Aorta (tissue), 5 donors: ENCODE data around the gene ANO4. TPM values are rescaled to one million over a fixed set of nuclear protein-coding genes. Genes with fewer than 3 reads are reported as not detected.
"Not testable (repeated sequence)": the region's sequence is repeated elsewhere in the genome, so short reads cannot be mapped to it uniquely, and the experiment has no call there.

Experiments
- ATAC-seq: fragments of 200-7000 bp; cut with Tn5 transposase; one replicate; pipeline ENCODE4 v1.9.1; 2022; ENCODE audit warnings: moderate library complexity; ENCODE audit not compliant: low FRiP score
- DNase-seq, 2 donors: peaks; one replicate each; pipeline ENCODE4 v3.0.0-alpha.2; 2020
- H3K27ac ChIP-seq, 2 donors: one replicate each; pipeline ENCODE4 v1.5.1; 2013; ENCODE audit warnings: low read length in 2 of 2, mild to moderate bottlenecking in 2 of 2, moderate library complexity in 2 of 2, control low read depth in 1 of 2, inconsistent platforms in 1 of 2, low read depth in 1 of 2
- H3K27me3 ChIP-seq, 2 donors: one replicate each; pipeline ENCODE4 v1.6.1; 2013; ENCODE audit warnings: control low read depth in 1 of 2, low read length in 1 of 2, mild to moderate bottlenecking in 1 of 2, moderate library complexity in 1 of 2; ENCODE audit not compliant: insufficient read depth in 2 of 2, control insufficient read depth in 1 of 2
- H3K36me3 ChIP-seq, 2 donors: one replicate each; pipeline ENCODE4 v1.6.1; 2013; ENCODE audit warnings: control low read depth in 1 of 2, low read length in 1 of 2, mild to moderate bottlenecking in 1 of 2; ENCODE audit not compliant: insufficient read depth in 2 of 2, control insufficient read depth in 1 of 2
- H3K4me1 ChIP-seq, 2 donors: one replicate each; pipeline ENCODE4 v1.6.1; 2013; ENCODE audit warnings: low read length in 2 of 2, control low read depth in 1 of 2, mild to moderate bottlenecking in 1 of 2, moderate library complexity in 1 of 2; ENCODE audit not compliant: insufficient read depth in 2 of 2, control insufficient read depth in 1 of 2
- H3K4me3 ChIP-seq, 2 donors: one replicate each; pipeline ENCODE4 v1.5.1; 2013; ENCODE audit warnings: low read length in 2 of 2, control low read depth in 1 of 2, mild to moderate bottlenecking in 1 of 2
- H3K9me3 ChIP-seq: one replicate; pipeline ENCODE4 v1.6.1; 2013; ENCODE audit warnings: mild to moderate bottlenecking, low read length; ENCODE audit not compliant: control insufficient read depth
- WGBS, 2 donors: extraction: QIAGEN DNeasy Blood & Tissue Kit; methylation state at CpG; one replicate each; pipeline ENCODE4 v1.1.7; 2013; 5-methylcytosine and 5-hydroxymethylcytosine counted together
- intact Hi-C, 2 donors: fragments of 100-400 bp; cut with DNase I; formaldehyde crosslinking; loops; one replicate each; pipeline versions ENCODE4 v1.14.2 to v1.15.0; 2022
- polyA plus RNA-seq, 2 donors: library from polyadenylated mRNA; stranded (reverse); fragments of 200-250 nt; gene quantifications; one replicate each; pipeline ENCODE4 v1.2.3, GENCODE V29; 2013
- total RNA-seq, 2 donors: library from RNA; stranded (reverse); fragmentation: NEBNext Ultra II Directional; extraction: Animal tissue kit (Norgen Biotek cat#: 25700); gene quantifications; one replicate each; pipeline ENCODE4 v1.2.1, GENCODE V29; 2021
- donor health status: healthy with polysubstance abuse.
- donor health status: Bipolar disorder and iron deficiency.
- donor health status: DM: no; HTN: no; CAD: no.
- donor health status: DM: no; HTN: no; CAD: no.
- donor health status: DM: yes; HTN: yes; CAD: no.

Gene ANO4
- total and polyA plus RNA-seq, 4 donors: 0.32 to 0.42 TPM; not detected in 2

- intact Hi-C loops: no loop called here
- DNase-seq (no peak), ATAC-seq (no peak)
- Histone ChIP-seq H3K4me3 (no peak overlapping the region), H3K27ac (no peak overlapping the region), H3K4me1 (no peaks in the 10 kb centered on the region), H3K36me3 (no peaks in the 10 kb centered on the region), H3K9me3 (no peaks in the 10 kb centered on the region), H3K27me3 (no peaks in the 10 kb centered on the region)
- 90 to 93% methylated on average over 5 of the region's 5 CpGs for whole genome bisulfite sequencing, 2 donors
These were observed 293.3 kb downstream of the ANO4 start for GRCh38 chr12:101087920-101088319.

DNA sequence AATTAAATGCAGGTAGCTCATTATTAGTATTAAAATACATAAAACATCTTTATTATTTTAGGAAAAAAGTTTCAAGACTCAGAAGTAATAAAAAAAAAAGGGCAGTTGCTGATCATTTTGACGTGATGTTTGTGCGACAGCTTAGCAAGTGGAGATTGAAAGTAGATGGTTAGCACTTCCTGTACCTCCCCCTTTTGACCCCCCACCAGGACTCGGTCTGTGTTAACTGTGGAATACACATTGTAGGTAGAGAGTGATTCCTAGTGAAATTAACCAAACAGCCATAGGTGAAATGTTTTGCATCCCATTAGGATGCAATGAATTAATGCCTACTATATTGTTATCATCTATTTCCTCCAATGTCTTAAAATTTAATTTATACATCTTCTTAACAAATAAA lies 294.7 kb downstream of the ANO4 start:
- DNase-seq (no peak), ATAC-seq (no peak)
- H3K27me3 ChIP-seq: no peaks in the 10 kb centered on the region
- no peak overlapping the region for H3K4me3 ChIP-seq
- intact Hi-C loops: no loop called here
- H3K36me3 ChIP-seq: no peaks in the 10 kb centered on the region
- H3K9me3 ChIP-seq: no peaks in the 10 kb centered on the region
- no peak overlapping the region for H3K27ac ChIP-seq
- 83 to 89% methylated on average over 3 of the region's 3 CpGs for WGBS, 2 donors
- H3K4me1 ChIP-seq: no peaks in the 10 kb centered on the region

DNA sequence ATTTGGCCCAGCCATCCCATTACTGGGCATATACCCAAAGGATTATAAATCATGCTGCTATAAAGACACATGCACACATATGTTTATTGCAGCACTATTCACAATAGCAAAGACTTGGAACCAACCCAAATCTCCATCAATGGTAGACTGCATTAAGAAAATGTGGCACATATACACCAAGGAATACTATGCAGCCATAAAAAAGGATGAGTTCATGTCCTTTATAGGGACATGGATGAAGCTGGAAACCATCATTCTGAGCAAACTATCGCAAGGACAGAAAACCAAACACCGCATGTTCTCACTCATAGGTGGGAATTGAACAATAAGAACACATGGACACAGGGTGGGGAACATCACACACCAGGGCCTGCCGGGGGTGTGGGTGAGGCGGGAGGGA lies 295.6 kb downstream of the ANO4 start:
- H3K9me3 ChIP-seq, DNase-seq, H3K4me1 ChIP-seq, H3K27ac ChIP-seq, H3K4me3 ChIP-seq, H3K36me3 ChIP-seq, H3K27me3 ChIP-seq, intact Hi-C loops, ATAC-seq: not testable (repeated sequence)
- WGBS, 2 donors: 86 to 91% methylated on average over 2 to 4 of the region's 4 CpGs

GRCh38 chr12:101097829-101098580 lies 303.4 kb downstream of the ANO4 start:
- H3K9me3 ChIP-seq: no peaks in the 10 kb centered on the region
- intact Hi-C loops: no loop called here
- no peak for ATAC-seq
- no peak overlapping the region for H3K4me3 ChIP-seq
- DNase-seq: no peak
- 73 to 77% methylated on average over 5 of the region's 5 CpGs for WGBS, 2 donors
- no peak overlapping the region for H3K27ac ChIP-seq
- no peaks in the 10 kb centered on the region for H3K36me3 ChIP-seq
- H3K4me1 ChIP-seq: peaks cover 0 to 3% of the 10 kb centered on the region in 2 donors
- H3K27me3 ChIP-seq: no peaks in the 10 kb centered on the region

GRCh38 chr12:101107032-101107763 lies 312.6 kb downstream of the ANO4 start:
- DNase-seq: no peak
- 84% methylated on average over 4 of the region's 4 CpGs for WGBS, 2 donors
- Histone ChIP-seq H3K27ac (no peak overlapping the region), H3K4me1 (no peaks in the 10 kb centered on the region), H3K27me3 (no peaks in the 10 kb centered on the region), H3K9me3 (no peaks in the 10 kb centered on the region), H3K4me3 (no peak overlapping the region), H3K36me3 (no peaks in the 10 kb centered on the region)
- intact Hi-C loops: no loop called here
- no peak for ATAC-seq

- intact Hi-C loops: no loop called here
- WGBS, 2 donors: 88 to 91% methylated on average over 5 of the region's 5 CpGs
These were observed 313.6 kb downstream of the ANO4 start for GRCh38 chr12:101108130-101108529.

GRCh38 chr12:101110866-101111265 lies 316.3 kb downstream of the ANO4 start:
- H3K27ac ChIP-seq: no peak overlapping the region
- DNase-seq (no peak), ATAC-seq (no peak)
- WGBS, 2 donors: 65 to 67% methylated on average over 3 of the region's 3 CpGs
- intact Hi-C loops: no loop called here
- no peak overlapping the region for H3K4me3 ChIP-seq
- no peaks in the 10 kb centered on the region for H3K27me3 ChIP-seq
- no peaks in the 10 kb centered on the region for H3K36me3 ChIP-seq
- H3K4me1 ChIP-seq: no peaks in the 10 kb centered on the region
- no peaks in the 10 kb centered on the region for H3K9me3 ChIP-seq

More at GRCh38 chr12:101108130-101108529, 313.6 kb downstream of the ANO4 start:
- Histone ChIP-seq H3K27me3 (no peaks in the 10 kb centered on the region), H3K9me3 (no peaks in the 10 kb centered on the region), H3K4me3 (no peak overlapping the region), H3K27ac (no peak overlapping the region), H3K36me3 (no peaks in the 10 kb centered on the region), H3K4me1 (no peaks in the 10 kb centered on the region)
- DNase-seq (no peak), ATAC-seq (no peak)

- WGBS, 2 donors: 30 to 40% methylated on average over 2 of the region's 2 CpGs
These were observed 316.9 kb downstream of the ANO4 start for GRCh38 chr12:101111441-101111840.

GRCh38 chr12:101115326-101115725 lies 320.8 kb downstream of the ANO4 start:
- ATAC-seq (no peak), DNase-seq (no peak)
- 78% methylated on average over 2 of the region's 2 CpGs for WGBS, 2 donors
- Histone ChIP-seq H3K4me3 (no peak overlapping the region), H3K27me3 (no peaks in the 10 kb centered on the region), H3K27ac (no peak overlapping the region), H3K9me3 (no peaks in the 10 kb centered on the region), H3K4me1 (no peaks in the 10 kb centered on the region), H3K36me3 (no peaks in the 10 kb centered on the region)
- intact Hi-C loops: no loop called here

More at GRCh38 chr12:101111441-101111840, 316.9 kb downstream of the ANO4 start:
- Histone ChIP-seq H3K4me1 (no peaks in the 10 kb centered on the region), H3K36me3 (no peaks in the 10 kb centered on the region), H3K9me3 (no peaks in the 10 kb centered on the region), H3K27ac (no peak overlapping the region), H3K4me3 (no peak overlapping the region), H3K27me3 (no peaks in the 10 kb centered on the region)
- ATAC-seq (no peak), DNase-seq (no peak)
- intact Hi-C loops: no loop called here
